Lower leg skin (tissue), 3 donors: ENCODE measurements around the gene TXNRD2.

Experiments
- POLR2A ChIP-seq, 2 donors: fragments of 450-650 bp; IDR thresholded peaks; one replicate each; pipeline ENCODE4 v1.6.1; 2016 to 2017; ENCODE audit warnings: antibody characterized with exemption in 2 of 2, mild to moderate bottlenecking in 1 of 2, moderate library complexity in 1 of 2
- TF ChIP-seq, protein P1 (sequence below), 3 donors: fragments of 450-650 bp; IDR thresholded peaks; one replicate each; pipeline ENCODE4 v1.5.1; 2016; ENCODE audit warnings: antibody characterized with exemption in 3 of 3, mild to moderate bottlenecking in 3 of 3, moderate library complexity in 2 of 3

DNA sequence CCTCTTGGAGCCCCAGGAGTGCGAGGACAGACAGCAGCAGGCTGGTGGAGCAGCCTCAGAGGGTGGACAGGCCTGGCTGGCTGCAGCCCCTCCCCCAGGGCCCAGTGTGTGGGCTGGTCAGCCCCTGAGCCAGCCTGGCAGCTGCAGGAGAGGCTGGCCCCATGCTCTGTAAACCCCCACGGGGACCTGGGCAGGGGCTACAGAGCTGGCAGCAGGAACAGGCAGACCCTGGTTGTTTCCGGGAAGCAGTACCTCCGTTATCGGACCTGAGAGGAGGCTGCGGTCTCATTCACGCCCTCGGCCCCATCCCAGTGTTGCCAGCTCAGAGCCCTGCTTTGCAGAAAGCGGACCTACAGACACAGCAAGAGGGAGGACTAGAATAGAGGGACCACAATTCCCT, 38.6 kb downstream of the TXNRD2 start:
- TF ChIP-seq POLR2A (IDR thresholded peaks at IDR 0.05), result no peak
- TF ChIP-seq, protein P1, sequence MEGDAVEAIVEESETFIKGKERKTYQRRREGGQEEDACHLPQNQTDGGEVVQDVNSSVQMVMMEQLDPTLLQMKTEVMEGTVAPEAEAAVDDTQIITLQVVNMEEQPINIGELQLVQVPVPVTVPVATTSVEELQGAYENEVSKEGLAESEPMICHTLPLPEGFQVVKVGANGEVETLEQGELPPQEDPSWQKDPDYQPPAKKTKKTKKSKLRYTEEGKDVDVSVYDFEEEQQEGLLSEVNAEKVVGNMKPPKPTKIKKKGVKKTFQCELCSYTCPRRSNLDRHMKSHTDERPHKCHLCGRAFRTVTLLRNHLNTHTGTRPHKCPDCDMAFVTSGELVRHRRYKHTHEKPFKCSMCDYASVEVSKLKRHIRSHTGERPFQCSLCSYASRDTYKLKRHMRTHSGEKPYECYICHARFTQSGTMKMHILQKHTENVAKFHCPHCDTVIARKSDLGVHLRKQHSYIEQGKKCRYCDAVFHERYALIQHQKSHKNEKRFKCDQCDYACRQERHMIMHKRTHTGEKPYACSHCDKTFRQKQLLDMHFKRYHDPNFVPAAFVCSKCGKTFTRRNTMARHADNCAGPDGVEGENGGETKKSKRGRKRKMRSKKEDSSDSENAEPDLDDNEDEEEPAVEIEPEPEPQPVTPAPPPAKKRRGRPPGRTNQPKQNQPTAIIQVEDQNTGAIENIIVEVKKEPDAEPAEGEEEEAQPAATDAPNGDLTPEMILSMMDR (IDR thresholded peaks at IDR 0.05), result no peak
